ENCODE measurements around the gene PDE3A. TPM values are rescaled to one million over a fixed set of nuclear protein-coding genes. Genes with fewer than 3 reads are reported as not detected.

PDE3A gene
- total RNA-seq, 1 experiment from 2014 or later: 0.58 TPM

GRCh38 chr12:20455001-20455706, 86.8 kb downstream of the PDE3A start:
- H3K9ac ChIP-seq (ENCODE audit: low read length): no peak overlapping the region
- no peak overlapping the region for H2AFZ ChIP-seq (ENCODE audit: low read length)
- H3K9me2 ChIP-seq (replicated peaks; ENCODE audit: low read length): no peaks in the 10 kb centered on the region
- H4K20me1 ChIP-seq (ENCODE audit: low read length): no peaks in the 10 kb centered on the region
- CTCF ChIA-PET: no interaction called here
- POLR2A ChIA-PET (ENCODE audit: unreplicated experiment): no interaction called here
- H3K27ac ChIP-seq (ENCODE audit: low read length): no peak overlapping the region
- no peaks in the 10 kb centered on the region for H3K9me3 ChIP-seq (ENCODE audit: low read length)
- no peaks in the 10 kb centered on the region for H3K36me3 ChIP-seq (ENCODE audit: low read depth, low read length)
- H3K4me2 ChIP-seq (ENCODE audit: low read length): no peak overlapping the region
- no peak overlapping the region for H3K4me3 ChIP-seq (ENCODE audit: low read length)
- BruUV-seq (replicated peaks): no TSS peak
- H3K27me3 ChIP-seq (ENCODE audit: low read length): no peaks in the 10 kb centered on the region
- ATAC-seq (no peak), DNase-seq (no peak)
- no peaks in the 10 kb centered on the region for H3K79me2 ChIP-seq (ENCODE audit: low read length)
- no peaks in the 10 kb centered on the region for H3F3A ChIP-seq (ENCODE audit: low read length, unreplicated experiment)
- TF ChIP-seq EZH2phosphoT487 (IDR thresholded peaks at IDR 0.05; ENCODE audit: borderline replicate concordance, low read length) (no peak), CTCF (conservative IDR thresholded peaks at IDR 0.05; ENCODE audit: low read depth, low read length) (no peak), EZH2 (IDR thresholded peaks at IDR 0.05; ENCODE audit: low read length, unreplicated experiment) (no peak)
- intact Hi-C loops (cut with micrococcal nuclease): no loop called here
- no peaks in the 10 kb centered on the region for H3K4me1 ChIP-seq (ENCODE audit: insufficient read depth, low read length)

GRCh38 chr12:20457582-20457981, 89.2 kb downstream of the PDE3A start:
- ATAC-seq: no peak
- POLR2A ChIA-PET (ENCODE audit: unreplicated experiment): no interaction called here
- no peak for DNase-seq

More at GRCh38 chr12:20457582-20457981, 89.2 kb downstream of the PDE3A start:
- Histone ChIP-seq H3K9me2 (replicated peaks; ENCODE audit: low read length) (no peaks in the 10 kb centered on the region), H3F3A (ENCODE audit: low read length, unreplicated experiment) (no peaks in the 10 kb centered on the region), H3K4me2 (ENCODE audit: low read length) (no peak overlapping the region), H2AFZ (ENCODE audit: low read length) (no peak overlapping the region), H3K4me3 (ENCODE audit: low read length) (no peak overlapping the region), H4K20me1 (ENCODE audit: low read length) (no peaks in the 10 kb centered on the region), H3K9me3 (ENCODE audit: low read length) (no peaks in the 10 kb centered on the region), H3K9ac (ENCODE audit: low read length) (no peak overlapping the region), H3K36me3 (ENCODE audit: low read depth, low read length) (no peaks in the 10 kb centered on the region), H3K27ac (ENCODE audit: low read length) (no peak overlapping the region), H3K79me2 (ENCODE audit: low read length) (no peaks in the 10 kb centered on the region), H3K4me1 (ENCODE audit: insufficient read depth, low read length) (no peaks in the 10 kb centered on the region), H3K27me3 (ENCODE audit: low read length) (no peaks in the 10 kb centered on the region)
- TF ChIP-seq EZH2 (IDR thresholded peaks at IDR 0.05; ENCODE audit: low read length, unreplicated experiment) (no peak), CTCF (conservative IDR thresholded peaks at IDR 0.05; ENCODE audit: low read depth, low read length) (no peak), EZH2phosphoT487 (IDR thresholded peaks at IDR 0.05; ENCODE audit: borderline replicate concordance, low read length) (no peak)
- intact Hi-C loops (cut with micrococcal nuclease): no loop called here
- no TSS peak for BruUV-seq (replicated peaks)
- CTCF ChIA-PET: no interaction called here

Measured in PC-3 (cell line).